ENCODE data around the gene KLF7.

The KLF7 gene

DNA sequence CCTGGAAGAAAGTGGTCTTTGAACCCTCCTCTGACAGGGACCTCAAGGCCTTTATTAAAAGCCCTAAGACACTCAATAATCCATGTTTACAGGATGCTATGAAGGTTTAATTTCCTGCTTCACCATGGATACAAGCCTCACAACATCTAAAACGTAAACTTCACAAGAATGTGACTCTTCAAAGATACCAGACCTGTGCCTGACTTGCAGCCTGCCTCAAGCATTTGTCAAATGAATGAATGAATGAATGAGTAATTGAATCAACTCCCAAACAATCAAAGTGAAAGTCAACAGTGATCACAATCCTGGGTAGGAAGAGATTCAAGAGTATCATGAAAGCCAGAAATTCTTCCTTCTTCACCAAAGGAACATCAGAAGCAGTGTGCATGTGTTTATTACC lies 30.4 kb downstream of the KLF7 start:
- Mint-ChIP-seq H3K4me1 (peaks cover 76% of the 10 kb centered on the region), H3K4me3 (no peak overlapping the region), H3K9me3 (no peaks in the 10 kb centered on the region), H3K27ac (peak overlapping the region; percentile 2), H3K36me3 (peaks cover 83% of the 10 kb centered on the region), H3K27me3 (no peaks in the 10 kb centered on the region)
- no peak for DNase-seq
- CTCF ChIA-PET = no interaction called here

DNA sequence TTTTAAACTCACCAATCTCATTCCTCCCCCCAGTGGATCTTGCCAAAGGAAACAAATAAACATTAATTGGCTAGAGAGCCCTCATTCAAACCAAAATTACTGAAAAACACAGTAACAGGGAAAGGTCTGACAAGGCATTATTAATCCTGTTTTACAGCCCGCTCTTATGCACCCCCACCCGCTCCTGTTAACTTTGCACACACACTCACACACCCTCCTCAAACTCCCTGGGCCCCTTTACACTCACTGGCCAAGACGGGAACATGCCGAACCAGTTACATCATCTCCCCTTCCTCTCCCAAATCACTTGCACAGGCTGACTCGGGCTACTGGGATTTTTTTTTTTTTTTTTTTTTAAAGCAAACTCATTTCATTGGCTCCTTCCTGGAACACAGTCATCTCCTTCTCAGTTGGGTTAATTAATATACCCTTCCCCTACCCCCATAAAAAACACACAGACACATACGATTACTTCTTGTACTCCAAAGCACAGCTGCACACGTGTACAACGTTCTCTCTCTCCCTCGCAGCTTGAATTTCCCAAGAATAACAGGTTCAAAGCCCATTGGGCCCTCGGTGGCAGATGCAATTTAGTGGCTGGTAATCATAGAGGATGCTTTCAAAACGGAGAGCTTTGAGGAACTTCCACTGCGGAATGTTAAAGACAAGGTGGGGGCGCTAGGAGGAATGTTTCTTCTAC lies 31.8 kb downstream of the KLF7 start:
- DNase-seq = no peak
- Mint-ChIP-seq H3K4me3 (no peak overlapping the region), H3K27me3 (no peaks in the 10 kb centered on the region), H3K9me3 (no peaks in the 10 kb centered on the region), H3K27ac (no peak overlapping the region), H3K36me3 (peaks cover 82% of the 10 kb centered on the region), H3K4me1 (peaks cover 70% of the 10 kb centered on the region)
- CTCF ChIA-PET = interaction anchor here (0.7 to 1.2 kb wide), 2 partner anchors 9 to 18 kb away, joined by 3 to 4 read pairs; no protein-coding TSS in a partner anchor

DNA sequence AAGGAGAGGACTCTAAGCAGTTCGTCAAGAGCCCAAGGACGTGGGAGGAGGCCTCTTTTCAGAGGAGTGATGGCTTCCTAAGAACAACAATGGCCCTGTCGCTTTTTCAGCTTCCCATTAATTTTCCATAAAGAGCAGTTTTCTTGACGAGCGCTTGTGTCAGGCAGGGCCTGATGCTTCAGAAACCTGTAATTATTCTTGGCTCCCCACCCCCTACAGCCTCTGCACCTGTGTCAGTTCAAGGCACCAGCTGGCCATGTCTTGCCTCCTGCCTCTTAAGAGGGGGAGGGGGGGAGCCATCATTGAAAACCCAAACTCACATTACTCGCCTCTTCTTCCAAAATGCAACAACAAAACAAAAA lies 32.3 kb downstream of the KLF7 start:
- DNase-seq = no peak
- H3K4me1 Mint-ChIP-seq = peaks cover 68% of the 10 kb centered on the region
- H3K36me3 Mint-ChIP-seq = peaks cover 82% of the 10 kb centered on the region
- H3K27me3 Mint-ChIP-seq = no peaks in the 10 kb centered on the region
- no peak overlapping the region for H3K4me3 Mint-ChIP-seq
- no peaks in the 10 kb centered on the region for H3K9me3 Mint-ChIP-seq
- CTCF ChIA-PET = no interaction called here
- H3K27ac Mint-ChIP-seq = no peak overlapping the region

DNA sequence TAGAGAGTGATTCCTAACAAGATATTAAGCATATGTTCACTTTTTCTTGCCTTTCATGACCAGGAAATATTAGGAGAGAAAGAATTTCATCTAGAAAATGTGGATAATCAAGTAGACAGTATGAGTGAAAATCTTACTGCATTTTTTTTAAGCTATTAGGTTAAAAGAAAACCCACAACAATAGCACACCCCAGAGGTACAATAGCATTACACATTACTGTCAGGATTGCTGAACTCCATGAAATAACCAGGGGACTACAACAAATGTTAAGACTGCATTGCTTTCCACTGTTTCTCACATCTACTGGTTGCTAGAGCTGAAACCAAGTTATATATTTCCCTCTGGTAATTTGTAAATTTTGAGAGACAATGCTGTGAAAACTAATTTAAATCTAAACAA lies 33.7 kb downstream of the KLF7 start:
- H3K27me3 Mint-ChIP-seq = no peaks in the 10 kb centered on the region
- no peak for DNase-seq
- H3K27ac Mint-ChIP-seq = peak overlapping the region; percentile 6
- no peak overlapping the region for H3K4me3 Mint-ChIP-seq
- peaks cover 60% of the 10 kb centered on the region for H3K4me1 Mint-ChIP-seq
- H3K9me3 Mint-ChIP-seq = no peaks in the 10 kb centered on the region
- peaks cover 76% of the 10 kb centered on the region for H3K36me3 Mint-ChIP-seq
- CTCF ChIA-PET = interaction anchor here (1.1 kb wide), 1 partner anchor 10 kb away, joined by 3 read pairs; no protein-coding TSS in a partner anchor

DNA sequence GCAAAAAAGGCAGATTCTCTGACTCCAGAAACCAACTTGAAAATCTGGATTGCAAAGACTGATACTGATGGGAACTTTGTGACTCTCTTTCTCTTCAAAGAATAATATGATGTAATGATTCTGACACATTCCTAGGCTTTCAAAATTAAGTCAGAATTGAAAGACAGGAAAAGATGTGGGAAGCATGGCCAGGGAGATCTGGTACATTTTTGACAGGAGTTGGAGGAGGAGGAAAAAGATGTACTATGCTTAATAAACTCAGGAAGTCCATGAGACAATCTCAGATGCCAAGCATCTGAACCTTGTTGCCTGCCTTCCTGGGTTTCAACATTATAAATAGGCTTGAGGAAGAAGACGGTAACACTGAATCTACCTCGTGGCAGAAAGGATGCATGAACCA lies 34.2 kb downstream of the KLF7 start:
- H3K4me3 Mint-ChIP-seq = no peak overlapping the region
- no peaks in the 10 kb centered on the region for H3K9me3 Mint-ChIP-seq
- DNase-seq = no peak
- H3K27me3 Mint-ChIP-seq = no peaks in the 10 kb centered on the region
- CTCF ChIA-PET = no interaction called here
- peak overlapping the region; percentile 6 for H3K27ac Mint-ChIP-seq
- H3K36me3 Mint-ChIP-seq = peaks cover 76% of the 10 kb centered on the region
- peaks cover 60% of the 10 kb centered on the region for H3K4me1 Mint-ChIP-seq

DNA sequence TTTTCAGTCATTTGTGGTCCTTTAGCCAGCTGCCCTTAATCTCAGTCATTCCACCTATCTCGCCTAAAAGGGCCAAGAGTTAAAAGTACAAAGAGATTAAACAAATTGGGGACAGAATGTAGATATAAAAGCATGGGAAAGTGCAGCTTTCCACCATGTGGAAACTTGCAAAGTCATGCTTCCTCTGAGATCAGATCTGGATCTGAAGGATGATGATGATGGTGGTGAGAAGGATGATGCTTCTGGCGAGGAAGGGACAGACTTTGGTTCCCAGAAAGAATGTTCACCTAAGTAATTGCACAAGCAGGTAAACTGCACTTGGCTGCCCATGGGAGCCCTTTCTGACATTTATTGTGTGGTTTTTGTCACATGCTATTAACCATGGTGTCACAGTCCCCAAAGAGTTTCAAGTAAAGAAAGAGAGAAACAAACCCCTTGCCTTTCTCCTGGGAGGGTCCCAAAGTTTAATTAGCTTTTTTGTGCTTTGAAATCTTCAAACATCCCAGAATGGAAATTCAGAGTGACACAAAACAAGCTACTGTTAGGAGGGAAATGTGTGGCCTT lies 34.7 kb downstream of the KLF7 start:
- CTCF ChIA-PET = no interaction called here
- no peaks in the 10 kb centered on the region for H3K27me3 Mint-ChIP-seq
- no peak overlapping the region for H3K4me3 Mint-ChIP-seq
- no peaks in the 10 kb centered on the region for H3K9me3 Mint-ChIP-seq
- no peak for DNase-seq
- no peak overlapping the region for H3K27ac Mint-ChIP-seq
- peaks cover 56% of the 10 kb centered on the region for H3K4me1 Mint-ChIP-seq
- H3K36me3 Mint-ChIP-seq = peaks cover 75% of the 10 kb centered on the region

DNA sequence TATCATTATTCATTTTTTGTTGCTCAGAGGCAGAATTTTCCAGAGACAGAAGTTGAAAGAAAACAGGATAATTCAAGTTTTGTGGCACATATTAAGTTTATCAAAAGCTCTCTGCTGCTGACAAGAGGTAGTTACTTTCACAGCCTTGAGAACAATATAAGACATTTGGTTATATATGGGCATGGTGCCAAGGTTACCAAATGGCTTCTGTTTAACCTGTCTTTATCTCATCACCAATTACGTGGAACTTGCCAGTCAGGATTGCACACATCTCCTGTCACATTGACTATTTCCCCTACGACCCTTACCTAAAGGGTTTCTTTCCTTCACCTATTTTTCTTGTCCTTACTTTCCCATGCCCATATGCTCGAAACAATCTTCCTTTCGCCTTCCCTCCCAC lies 35.9 kb downstream of the KLF7 start:
- CTCF ChIA-PET = no interaction called here
- no peak for DNase-seq
- Mint-ChIP-seq H3K36me3 (peaks cover 68% of the 10 kb centered on the region), H3K27me3 (no peaks in the 10 kb centered on the region), H3K9me3 (no peaks in the 10 kb centered on the region), H3K27ac (no peak overlapping the region), H3K4me1 (peaks cover 47% of the 10 kb centered on the region), H3K4me3 (no peak overlapping the region)

DNA sequence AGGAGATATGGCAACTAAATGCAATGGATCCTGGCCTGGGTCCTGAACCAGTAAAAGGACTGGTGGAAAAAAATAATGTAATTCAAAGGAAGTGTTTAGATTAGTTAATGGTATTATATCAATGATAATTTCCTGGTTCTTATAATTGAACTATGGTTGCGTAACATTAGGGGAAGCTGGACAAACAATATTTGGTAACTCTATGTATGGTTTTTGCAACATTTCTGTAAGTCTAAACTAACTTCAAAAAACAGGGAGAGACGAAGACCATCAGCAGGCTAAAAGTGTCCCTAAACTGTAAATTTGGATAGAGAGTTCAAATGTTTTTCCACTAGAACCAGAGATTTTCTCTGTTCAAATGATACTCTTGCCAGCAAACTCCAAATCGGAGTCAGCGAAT lies 36.9 kb downstream of the KLF7 start:
- Mint-ChIP-seq H3K4me3 (no peak overlapping the region), H3K36me3 (peaks cover 68% of the 10 kb centered on the region), H3K4me1 (peaks cover 47% of the 10 kb centered on the region), H3K27ac (no peak overlapping the region), H3K27me3 (no peaks in the 10 kb centered on the region), H3K9me3 (no peaks in the 10 kb centered on the region)
- DNase-seq = no peak
- CTCF ChIA-PET = no interaction called here

DNA sequence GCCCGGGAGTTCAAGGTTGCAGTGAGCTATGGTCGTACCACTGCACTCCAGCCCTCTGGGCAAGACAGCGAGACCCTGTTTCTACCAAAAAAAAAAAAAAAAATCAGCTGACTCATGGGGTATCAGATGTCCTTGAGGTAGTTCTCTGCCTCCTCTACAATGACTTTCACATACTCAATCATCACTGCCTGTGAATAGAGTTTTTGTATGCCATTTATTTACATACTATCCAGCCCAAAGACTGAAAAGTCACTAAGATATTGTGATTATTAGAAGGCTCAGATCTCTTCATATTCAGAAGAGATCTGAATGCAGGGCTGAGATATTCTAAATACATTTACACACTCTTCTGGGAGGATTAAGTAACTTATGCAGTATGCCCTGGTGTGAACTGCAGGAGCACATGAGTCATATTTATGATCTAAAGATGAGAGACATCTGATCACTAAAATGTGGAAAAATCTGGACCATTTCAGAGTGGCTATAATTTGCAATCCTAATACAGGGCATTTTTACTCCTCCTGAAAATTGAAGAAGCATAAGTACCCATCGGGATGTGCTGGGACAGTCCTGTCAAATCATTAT lies 38.9 kb downstream of the KLF7 start:
- CTCF ChIA-PET = no interaction called here
- DNase-seq = no peak
- no peak overlapping the region for H3K27ac Mint-ChIP-seq
- peaks cover 47% of the 10 kb centered on the region for H3K4me1 Mint-ChIP-seq
- H3K4me3 Mint-ChIP-seq = no peak overlapping the region
- H3K36me3 Mint-ChIP-seq = peaks cover 71% of the 10 kb centered on the region
- no peaks in the 10 kb centered on the region for H3K9me3 Mint-ChIP-seq
- no peaks in the 10 kb centered on the region for H3K27me3 Mint-ChIP-seq

DNA sequence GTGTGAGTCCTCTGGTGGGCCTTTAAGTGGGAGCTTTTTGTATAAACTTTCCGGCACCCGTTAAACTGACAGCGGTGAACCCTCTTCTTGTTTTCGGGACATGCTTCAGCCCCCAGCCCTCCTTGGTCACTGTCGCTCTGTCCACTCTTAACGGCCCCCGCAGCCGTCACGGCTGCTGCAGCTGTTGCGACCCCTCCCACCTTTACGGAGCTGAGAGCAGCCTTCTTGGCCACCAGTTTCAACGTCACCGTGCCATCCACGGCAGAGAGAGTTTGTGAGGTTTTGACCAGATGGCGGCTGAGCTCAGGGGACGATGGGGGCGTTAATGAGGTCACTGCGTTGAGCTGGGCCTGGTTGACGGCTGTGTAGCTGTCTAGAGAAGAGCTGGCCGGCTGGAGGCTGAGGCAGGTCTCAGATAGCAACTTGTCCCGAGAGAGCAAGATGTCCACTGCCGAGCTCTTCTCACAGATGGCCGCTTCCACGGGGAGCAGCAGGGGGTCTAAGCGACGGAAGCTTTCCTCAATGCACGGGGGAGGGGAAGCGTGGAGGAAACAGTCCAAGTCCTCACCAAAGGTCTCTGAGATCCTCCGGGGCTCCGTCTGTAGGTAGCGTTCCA lies 41.9 kb downstream of the KLF7 start:
- H3K9me3 Mint-ChIP-seq = no peaks in the 10 kb centered on the region
- peaks cover 48% of the 10 kb centered on the region for H3K4me1 Mint-ChIP-seq
- H3K4me3 Mint-ChIP-seq = no peak overlapping the region
- no peak overlapping the region for H3K27ac Mint-ChIP-seq
- DNase-seq = no peak
- no peaks in the 10 kb centered on the region for H3K27me3 Mint-ChIP-seq
- CTCF ChIA-PET = interaction anchor here (1.7 kb wide), 1 partner anchor 18 kb away, joined by 3 read pairs; no protein-coding TSS in a partner anchor
- H3K36me3 Mint-ChIP-seq = peaks cover 77% of the 10 kb centered on the region

DNA sequence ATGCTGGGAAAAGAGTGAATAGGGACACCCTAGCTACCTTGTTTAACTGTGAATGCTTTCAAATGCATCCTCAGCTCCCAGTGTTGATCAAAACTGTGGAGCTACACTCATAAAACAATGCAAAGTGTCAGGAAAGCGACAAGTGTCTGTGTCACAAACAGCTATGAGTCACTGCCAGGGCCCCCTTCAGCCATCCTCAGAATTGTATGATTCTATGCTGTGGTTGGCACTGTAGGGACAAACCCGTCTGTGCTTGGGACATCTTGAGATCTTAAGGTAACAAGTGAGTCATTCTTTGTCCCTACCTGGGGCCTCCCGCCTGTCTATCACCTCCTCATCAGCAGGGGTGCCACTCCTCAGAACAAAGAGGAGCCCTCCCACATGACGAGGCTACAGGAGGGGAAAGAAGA lies 42.4 kb downstream of the KLF7 start:
- Mint-ChIP-seq H3K36me3 (peaks cover 76% of the 10 kb centered on the region), H3K9me3 (no peaks in the 10 kb centered on the region), H3K27ac (no peak overlapping the region), H3K4me3 (no peak overlapping the region), H3K27me3 (no peaks in the 10 kb centered on the region), H3K4me1 (peaks cover 50% of the 10 kb centered on the region)
- CTCF ChIA-PET = interaction anchor here (0.7 to 1.7 kb wide), 2 partner anchors 18 to 350 kb away, joined by 3 read pairs; no protein-coding TSS in a partner anchor
- peak; percentile 26 for DNase-seq

DNA sequence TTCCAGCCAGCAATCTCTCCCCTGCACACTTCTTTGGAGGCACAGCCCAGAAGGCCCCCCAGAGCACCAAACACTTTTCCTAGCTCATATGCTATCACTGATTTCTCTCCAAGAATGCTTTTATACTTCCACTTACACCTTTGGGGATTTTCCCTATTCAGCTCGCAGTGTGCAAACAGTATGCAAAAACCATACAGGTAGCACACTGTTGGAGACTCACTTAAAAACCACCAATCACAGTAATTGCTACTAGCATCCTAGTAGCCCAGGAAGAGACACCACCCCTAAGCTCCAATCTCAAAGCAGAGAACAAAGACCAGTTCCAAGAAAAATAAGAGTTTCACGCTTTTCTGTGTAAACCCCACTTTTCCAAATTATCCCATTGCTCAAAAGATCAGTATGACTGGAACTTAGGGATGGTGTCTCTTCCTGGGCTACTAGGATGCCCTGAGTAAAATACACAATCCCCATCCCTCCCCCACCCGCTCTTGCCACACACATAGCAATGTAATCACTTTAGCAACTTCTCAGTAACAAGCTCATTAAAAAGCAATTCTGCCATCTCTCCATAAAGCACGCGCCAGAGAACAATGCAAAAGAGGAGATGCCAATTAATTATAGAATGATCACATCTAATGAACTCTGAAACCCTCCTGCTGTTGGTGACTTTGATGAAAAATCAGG lies 43.0 kb downstream of the KLF7 start:
- CTCF ChIA-PET = interaction anchor here (0.7 to 1.7 kb wide), 2 partner anchors 17 to 350 kb away, joined by 3 read pairs; no protein-coding TSS in a partner anchor
- Mint-ChIP-seq H3K27ac (no peak overlapping the region), H3K27me3 (no peaks in the 10 kb centered on the region), H3K9me3 (no peaks in the 10 kb centered on the region), H3K4me3 (no peak overlapping the region), H3K4me1 (peaks cover 52% of the 10 kb centered on the region), H3K36me3 (peaks cover 77% of the 10 kb centered on the region)
- no peak for DNase-seq

DNA sequence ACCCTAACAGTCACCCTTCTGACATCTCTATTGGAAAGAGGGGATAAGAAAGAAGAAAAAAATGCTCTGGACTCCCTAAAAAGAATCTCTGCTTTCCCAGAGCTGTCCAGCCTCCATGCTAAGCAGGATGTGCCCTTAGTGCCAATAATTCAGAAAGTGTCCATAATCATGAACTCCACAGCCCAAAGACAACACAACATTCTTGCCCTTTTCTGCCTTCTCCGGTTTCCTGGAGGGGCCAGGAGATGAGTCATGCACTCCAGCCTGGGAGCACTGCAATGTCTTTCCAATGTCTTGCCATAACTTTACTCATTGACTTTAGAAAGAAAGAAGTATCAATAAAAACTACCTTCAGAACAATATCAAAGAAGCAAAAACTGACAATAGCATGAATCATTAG lies 44.0 kb downstream of the KLF7 start:
- Mint-ChIP-seq H3K4me1 (peaks cover 49% of the 10 kb centered on the region), H3K27ac (no peak overlapping the region), H3K9me3 (no peaks in the 10 kb centered on the region), H3K27me3 (no peaks in the 10 kb centered on the region), H3K36me3 (peaks cover 74% of the 10 kb centered on the region), H3K4me3 (no peak overlapping the region)
- DNase-seq = no peak
- CTCF ChIA-PET = interaction anchor here (0.6 kb wide), 1 partner anchor 13 kb away, joined by 4 read pairs; no protein-coding TSS in a partner anchor

DNA sequence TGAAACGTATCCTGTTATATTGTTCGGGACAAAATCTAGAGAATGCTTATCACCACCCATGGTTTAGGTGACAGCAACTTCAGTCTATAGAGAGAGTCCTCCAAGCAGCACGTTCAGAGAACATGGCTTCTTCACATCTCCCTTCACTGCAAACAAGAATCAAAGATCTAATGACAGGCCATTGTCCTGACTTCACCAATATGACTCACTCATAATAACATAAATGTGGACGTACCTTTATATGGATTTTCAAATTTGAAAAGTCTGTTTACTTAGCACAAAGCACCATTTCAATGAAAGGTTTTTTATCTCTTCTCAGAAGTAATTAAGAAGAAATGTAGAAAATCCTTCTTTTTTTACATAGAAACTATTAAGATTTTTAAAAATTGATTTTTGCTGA lies 46.7 kb downstream of the KLF7 start:
- Mint-ChIP-seq H3K27ac (no peak overlapping the region), H3K4me3 (no peak overlapping the region), H3K27me3 (no peaks in the 10 kb centered on the region), H3K36me3 (peaks cover 65% of the 10 kb centered on the region), H3K4me1 (peaks cover 37% of the 10 kb centered on the region), H3K9me3 (no peaks in the 10 kb centered on the region)
- CTCF ChIA-PET = no interaction called here
- no peak for DNase-seq

Data from activated naive CD4-positive, alpha-beta T cell treated with anti-CD3 and anti-CD28 coated beads, Interleukin-2, amount 10 ng/mL, durations not matched to agents 7 days and 5 days (primary cell).